Fibroblast of the conjunctiva (primary cell): ENCODE measurements around the gene TMEM184B.

Experiments
- DNase-seq: peaks from one replicate; pipeline ENCODE4 v3.0.0-alpha.2; 2010; ENCODE audit warnings: low read depth

The TMEM184B gene

DNA sequence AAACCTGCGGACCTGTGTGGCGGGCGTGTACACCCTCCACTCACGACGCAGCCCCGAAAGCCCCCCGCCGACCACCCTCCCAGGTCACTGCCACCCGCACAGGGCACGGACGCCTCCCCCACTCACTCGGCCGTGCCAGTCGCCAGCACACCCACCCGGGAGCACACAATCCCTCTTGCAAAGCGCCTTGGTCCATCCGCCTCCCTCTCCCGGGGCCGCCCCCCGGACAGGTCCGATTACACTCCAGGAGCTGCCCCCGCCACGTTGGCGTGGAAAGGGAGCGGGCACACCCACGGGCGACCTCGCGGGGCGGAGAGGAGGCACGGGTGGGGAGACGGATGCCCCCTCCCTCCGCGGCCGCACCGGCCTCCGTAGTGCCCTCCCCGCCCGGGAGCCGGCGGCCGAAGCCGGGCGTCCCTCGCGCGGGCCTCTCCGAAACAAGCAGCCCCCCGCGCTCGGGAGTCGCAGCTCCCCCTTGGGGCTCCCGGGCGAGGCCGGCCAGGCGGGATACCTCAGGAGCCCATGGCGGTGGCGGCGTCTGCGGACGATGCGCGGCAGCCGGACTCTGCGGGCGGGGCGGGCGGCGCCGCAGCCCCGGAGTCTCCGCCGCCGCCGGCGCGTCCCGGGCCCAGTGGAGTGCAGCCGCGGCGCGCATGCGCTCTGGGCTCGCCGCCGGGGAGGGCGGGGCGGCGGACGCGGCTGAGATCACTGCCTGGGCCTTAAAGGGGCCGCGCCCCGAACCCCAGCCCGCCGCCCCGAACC, at the start of gene TMEM184B:
Gene TMEM184B, minus strand, starts transcription at position 638 of the 762 bp plus-strand sequence. CDS start 25,049 bp downstream, outside the sequence.
- peak; percentile 41 for DNase-seq

DNA sequence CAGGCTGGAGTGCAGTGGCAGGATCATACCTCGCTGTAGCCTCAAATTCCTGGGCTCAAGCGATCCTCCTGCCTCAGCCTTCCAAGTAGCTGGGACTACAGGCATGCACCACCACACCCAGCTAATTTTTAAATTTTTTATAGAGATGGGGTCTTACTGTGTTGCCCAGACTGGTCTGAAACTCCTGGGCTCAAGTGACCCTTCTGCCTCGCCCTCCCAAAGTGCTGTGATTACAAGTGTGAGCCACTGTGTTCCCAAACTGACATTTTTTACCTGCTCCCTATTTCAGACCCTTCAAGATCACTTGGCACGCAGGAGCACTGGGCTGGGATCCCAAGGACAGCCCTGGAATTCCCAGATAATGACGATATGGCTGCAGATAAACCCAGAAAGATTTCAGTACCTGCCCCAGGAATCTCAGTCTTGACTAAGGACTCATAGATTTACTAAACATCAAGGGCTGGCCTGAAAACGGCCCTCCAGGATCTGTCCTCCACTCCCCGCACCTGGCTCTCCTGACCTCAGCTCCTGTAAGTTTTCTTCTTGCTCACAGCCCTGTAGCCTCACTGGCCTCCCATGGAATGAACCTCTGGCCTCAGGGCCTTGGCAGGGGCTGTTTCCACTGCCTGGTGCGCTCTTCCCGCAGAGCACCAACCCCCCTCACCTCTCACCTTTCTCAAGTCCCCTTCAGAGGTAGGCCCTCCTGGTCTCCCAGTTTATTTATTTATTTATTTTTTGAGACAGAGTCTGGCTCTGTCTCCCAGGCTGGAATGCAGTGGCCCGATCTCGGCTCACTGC, 48.0 kb upstream of the TMEM184B start:
- no peak for DNase-seq

DNA sequence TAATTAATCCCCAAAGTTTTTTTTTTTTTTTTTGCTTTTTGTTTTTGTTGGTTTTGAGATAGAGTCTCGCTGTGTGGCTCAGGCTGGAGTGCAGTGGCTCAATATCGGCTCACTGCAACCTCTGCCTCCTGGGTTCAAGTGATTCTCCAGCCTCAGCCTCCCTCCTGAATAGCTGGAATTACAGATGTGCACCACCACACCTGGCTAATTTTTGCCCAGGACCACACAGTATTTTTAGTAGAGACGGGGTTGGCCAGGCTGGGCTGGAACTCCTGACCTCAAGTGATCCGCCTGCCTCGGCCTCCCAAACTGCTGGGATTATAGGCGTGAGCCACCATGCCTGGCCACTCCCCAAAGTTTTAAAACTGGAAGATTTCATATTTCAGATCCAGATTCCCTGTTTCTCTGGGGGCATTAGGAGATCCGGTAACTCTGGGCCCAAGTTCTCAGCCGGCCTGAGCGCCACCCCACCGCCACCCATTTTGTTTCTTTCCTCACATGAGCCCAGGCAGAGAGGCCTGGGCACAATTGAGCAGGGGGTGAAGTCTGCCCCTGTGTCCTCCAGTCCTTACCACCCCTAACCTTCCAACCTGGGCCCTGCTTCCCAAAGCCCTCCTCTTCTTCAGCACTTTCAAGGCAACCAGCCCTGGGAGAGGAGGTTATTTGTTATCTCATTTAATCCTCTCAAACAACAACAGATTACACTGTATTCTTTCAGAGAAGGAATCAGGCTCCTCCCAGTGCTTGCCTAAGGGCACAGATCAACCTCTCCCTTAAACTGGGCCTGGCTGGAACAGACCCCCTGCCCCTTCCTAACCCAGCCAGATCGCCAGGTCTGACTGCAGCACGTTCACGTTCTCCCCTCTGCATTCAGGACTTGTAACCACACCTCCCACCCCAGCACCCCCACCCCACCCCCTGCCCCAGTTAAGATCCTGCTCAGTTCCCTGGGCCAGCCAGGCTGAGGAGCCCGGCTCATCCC, 46.3 kb upstream of the TMEM184B start:
- DNase-seq, result no peak

DNA sequence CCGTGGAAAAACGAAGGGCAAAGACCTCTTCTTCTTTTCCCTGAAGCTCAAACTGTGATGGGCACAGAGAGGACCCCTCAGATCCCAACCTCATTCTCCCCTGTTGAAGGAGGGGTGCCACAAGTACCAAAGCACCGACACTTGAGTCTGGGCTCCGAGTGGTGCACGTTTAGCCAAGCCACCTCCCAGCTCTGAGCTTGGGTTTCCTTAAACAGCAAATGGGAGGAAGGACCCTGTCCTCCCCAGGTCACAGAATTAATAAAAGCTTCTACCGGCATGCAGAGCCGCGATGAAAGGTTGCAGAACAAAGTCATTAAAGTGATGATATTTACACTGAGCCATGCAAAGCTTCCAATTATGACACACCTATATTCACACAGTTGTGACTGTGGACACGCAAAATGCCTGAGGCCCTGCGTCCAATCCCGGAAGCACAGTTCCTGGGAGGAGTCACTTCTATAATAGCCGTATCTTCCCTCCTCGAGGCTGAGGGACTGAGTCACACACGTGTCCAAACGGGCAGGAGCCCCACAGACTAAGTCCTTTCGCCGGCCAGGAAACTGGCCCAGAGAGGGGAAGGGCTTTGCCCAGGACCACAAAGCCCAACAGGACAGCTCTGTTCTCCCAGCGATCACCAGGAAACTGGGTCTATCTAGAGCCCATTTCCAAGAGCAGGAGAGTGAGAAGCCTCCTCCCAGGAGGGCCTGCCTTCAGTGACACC, 45.3 kb upstream of the TMEM184B start:
- DNase-seq, result peak; percentile 60

DNA sequence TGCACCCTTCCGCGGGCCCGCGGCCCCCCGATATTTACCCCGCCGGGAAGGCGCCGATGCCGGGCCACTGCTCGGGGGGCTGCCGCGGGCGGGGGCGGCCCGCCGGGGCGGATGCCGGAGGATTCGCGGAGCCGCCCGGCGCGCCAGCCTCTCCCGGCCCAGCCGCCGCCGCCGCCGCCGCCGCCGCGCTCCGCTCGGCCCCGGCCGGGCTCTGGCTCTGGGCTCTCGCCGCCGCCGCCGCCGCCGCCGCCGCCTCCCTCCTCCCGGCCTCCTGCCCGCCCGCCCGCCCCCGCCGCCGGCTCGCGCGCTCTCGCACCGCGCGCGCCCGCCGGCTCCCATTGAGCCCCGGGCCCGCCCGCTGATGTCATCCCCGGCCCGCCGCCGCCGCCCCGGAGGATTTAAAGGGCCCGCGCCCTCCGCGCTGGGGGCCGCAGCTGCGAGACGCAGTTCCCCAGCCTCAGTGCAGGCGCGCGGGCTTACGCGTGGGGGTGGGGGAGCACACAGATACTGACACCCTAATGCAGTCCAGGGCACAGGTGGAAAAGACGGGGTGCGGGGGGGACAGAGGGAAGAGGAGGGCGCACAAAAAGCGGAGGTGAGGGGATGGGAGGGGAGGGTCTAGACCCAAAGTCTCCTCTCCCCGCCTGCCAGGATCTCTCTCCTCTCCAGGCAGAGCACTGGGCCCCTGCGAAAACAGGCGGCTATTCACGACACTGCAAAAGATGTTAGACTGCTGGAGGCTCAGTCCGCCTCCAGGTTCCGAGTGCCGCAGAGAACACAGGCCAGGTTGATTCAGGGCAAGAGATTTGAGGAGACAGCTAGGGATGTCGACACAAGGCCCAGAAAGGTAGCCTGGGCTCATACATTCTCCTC, 44.5 kb upstream of the TMEM184B start, which contains the start of gene CSNK1E:
Gene CSNK1E, minus strand, starts transcription at position 312 of the 873 bp plus-strand sequence. CDS start 3,276 bp downstream, outside the sequence.
- no peak for DNase-seq

DNA sequence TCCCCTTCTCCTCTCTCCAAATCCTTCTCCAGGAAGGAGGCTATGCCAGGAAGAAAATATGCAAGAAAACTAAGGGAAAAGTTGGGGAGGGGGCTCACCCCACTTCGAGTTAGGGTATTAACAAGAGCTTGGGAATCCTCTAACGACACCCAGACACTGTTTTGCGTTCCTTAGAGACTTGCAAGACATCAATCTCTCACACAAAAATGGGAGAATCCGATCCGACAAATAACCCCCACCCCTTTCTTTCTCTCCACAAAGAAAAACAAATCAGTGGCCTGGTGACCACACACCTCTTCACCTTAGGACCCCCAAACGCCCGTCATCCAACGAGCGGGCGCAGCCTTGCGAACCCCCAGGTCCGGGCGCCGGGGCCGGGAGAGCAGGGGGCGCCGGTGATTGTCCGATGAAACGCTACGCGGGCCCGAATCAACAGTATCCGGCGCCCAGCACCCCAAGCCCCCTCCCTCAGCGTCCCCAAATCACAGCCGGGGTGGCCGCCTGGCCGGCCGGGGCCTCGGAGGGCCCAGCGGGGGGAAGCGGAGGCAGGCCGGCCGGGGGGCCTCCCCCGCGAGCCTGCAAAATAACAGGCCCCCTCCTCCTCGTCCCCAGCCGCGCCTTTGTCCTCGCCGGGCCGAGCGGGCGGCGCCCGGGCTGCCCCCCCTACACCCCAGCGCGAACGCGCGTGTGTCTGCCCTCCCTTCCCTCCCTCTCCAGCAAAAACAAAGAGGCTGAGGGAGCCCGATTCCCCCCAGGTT, 43.7 kb upstream of the TMEM184B start:
- no peak for DNase-seq

DNA sequence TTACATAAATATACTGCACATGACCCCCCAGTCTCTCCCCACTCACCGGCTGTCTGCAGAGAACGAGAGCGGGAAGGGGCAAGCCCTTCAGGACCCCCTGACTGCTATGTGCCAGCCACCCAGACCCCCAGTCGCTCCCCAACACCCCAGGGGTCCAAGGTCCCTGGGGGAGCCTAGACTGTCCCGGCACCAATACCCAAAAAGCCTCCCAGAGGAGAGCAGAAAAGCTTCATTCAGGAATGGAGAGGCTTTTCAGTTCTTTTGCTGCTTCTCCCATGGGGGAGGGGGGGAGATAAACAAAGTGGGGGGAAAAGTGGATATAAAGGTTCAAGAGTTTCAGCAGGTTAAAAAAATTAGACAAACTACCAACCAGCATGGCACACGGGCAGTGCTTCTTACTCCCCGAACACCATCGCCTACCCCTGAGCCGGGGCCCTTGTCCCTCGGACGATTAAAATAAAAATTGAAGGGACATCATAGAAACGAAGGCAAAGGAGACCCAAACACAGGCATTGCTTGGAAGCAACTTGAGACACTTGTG, 43.1 kb upstream of the TMEM184B start:
- DNase-seq, result no peak

DNA sequence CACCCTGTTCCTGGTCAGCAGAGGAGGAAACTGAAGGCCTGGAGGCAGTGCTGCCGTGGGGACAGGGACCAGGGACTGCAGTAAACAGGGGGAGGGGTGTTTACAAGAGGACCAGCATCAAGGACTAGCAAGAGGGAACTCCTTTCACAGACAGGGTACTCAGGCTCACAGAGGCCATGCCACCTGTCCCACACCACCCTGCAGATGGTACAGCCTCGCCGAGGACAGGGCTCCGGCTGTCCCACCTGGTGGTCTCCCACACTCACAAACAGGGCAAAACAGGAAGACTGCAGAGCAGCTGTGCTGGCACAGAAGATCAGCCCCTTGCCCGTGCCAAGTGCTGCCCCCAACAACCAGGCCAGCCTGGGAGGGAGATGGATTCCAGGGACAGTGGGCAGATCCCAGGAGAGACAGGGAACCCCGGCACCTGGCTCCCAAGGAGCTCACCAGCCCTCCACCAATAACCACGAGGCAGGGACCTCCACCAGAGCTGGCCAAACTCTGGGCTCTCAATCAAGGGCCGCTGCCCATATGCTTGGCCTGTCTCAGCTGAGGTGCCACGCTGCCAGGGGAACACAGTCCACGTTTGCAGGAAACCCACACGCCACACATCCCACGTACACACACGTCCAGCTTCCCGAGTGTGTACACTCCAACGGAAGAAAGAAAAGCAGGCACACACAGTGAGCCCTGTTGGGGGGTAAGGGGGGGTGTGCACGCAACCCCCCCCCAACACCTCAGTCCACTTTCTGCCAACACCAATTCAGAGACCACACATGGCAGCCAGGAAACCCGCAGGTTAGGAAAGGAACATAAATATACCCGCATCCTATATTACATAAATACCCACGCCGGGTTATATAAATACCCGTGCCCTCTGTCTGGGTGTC, 42.4 kb upstream of the TMEM184B start:
- DNase-seq, result no peak

DNA sequence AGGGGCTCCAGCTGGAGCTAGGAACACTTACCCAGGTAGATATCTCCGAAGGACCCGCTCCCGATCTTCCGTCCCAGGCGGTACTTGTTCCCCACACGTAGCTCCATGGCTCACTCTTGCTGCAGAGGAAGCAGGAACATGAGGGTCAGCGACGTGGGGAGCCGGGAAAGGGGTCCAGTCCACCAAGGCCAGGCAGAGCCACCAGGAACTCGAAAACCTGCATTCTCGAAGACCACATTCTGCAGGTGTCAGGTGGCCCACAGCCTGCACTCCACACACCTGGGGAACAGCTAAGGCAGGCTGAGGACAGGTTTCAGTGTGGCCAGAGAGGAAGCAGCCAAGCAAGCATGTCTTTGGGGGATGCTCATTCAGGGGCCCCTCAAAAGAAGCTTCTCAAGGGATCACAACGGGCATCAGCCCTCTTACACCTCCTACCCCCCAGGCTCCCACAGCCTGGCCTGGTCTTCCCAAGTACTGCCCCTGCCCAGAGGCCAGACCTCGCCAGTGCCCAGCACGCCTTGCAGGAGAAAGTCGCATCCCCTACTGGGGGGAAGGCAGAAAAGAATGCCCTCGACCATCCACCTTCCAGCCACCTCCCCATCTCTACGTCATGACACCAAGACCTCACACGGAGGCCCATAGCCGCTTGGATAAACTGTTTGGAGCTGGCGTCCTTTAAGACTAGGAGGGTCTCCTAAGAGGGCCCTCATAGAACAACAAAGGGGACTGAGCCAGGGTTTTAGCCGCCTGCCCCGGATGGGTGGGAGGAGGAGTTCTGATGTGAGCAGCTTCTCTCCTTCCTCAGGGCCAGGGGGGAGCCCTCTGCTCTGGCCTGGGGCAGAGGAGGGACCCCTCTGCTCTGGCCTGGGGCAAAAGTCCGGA, 41.5 kb upstream of the TMEM184B start:
- no peak for DNase-seq

DNA sequence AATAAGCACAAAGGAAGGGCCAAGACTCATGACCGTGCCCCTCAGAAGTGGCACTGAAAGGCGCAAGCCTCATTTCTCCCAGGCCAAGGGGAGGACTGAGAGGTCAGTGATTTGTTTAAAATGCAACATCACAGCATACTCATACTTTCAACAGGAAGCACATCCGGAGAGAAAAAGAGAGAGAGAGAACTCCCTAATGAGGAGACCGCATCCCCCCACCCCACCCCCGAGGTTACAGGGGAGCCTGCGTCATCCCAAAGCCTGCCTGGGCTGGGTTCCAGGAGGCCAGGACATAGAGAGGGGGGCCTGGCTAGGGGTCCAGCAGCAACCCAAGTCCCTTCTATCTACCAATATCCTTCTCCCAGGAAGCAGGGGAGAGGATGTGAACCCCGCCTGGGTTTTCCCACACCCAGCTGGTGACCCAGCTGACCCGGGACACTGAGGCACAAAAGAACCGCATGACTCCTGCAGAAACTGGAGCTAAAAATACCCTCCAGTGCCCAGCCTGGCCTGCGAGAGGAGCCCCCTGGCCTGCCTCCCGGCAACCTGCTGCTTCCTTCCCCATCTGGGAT, 40.7 kb upstream of the TMEM184B start:
- DNase-seq, result peak; percentile 71

DNA sequence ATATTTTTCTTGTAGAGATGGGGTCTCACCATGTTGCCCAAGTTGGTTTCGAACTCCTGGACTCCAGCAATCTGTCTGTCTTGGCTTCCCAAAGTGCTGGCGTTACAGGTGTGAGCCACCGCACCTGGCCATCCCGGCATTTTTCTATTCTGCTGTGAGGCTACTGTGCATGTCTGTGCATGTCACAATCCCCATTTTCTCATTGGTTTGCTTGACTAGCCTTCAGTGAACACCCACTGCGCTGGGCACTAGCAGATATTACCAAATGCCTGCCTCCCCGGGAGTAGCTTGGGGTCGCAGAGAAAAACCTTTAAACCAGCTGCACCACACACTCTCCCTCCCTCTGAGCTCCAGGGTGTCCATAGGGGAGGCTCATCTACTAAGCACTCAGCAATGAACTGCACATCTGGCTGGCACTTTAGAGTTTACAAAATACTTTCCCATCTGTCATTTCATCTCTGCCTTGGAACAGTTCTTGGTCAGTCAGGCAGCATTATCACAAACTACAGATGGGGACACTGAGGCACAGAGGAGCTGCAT, 39.5 kb upstream of the TMEM184B start:
- no peak for DNase-seq

DNA sequence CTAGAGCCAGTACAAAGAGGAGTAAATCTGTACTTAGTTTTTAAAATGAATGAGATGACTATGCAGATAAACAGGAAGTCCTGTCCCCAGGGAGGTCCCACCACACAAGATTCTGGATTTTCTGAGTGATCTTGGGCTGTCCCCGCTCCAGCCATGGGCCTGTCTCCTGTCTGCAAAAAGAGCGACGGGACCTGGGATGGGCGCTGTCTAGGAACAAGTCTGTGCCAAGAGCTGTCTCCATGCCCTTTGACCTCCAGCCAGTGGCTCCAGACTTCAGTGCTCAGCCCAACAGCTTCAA, 38.5 kb upstream of the TMEM184B start:
- no peak for DNase-seq

DNA sequence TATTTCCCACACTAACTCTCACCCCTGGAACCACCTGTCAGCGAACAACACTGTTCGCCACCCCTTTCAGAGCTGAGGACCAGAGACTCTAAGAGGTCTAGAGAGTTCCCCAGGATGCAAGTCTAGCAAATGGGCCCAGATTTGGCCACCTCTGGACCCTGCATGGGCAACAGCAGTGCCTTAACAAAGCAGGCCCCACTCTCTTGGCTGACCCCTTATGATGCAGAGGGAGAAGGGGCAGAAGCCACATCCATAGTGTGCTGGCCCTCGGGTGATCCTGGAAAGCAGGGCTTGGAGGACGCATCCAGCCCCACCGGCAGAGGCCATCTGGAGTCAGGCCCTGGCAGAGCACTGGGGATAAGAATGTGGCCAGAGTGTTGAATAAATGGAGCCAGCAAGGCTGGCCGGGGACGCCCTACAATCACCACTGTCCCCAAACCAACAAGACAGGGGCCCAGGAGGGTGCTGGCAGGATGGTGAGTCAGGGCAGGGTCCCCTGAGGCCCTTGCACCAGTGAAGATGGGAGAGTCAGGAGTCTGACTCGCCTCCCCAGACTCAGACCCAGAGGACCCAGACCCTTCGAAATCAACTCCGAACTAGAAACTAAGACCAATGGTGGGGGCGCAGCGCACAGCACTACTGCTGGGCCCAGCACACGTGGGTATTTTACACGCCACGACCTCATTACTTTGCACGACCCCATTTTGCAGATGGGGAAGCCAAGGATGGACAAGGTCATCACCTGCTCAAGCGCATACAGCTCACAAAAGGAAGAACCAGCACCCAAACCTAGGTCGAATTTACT, 37.9 kb upstream of the TMEM184B start:
- no peak for DNase-seq

DNA sequence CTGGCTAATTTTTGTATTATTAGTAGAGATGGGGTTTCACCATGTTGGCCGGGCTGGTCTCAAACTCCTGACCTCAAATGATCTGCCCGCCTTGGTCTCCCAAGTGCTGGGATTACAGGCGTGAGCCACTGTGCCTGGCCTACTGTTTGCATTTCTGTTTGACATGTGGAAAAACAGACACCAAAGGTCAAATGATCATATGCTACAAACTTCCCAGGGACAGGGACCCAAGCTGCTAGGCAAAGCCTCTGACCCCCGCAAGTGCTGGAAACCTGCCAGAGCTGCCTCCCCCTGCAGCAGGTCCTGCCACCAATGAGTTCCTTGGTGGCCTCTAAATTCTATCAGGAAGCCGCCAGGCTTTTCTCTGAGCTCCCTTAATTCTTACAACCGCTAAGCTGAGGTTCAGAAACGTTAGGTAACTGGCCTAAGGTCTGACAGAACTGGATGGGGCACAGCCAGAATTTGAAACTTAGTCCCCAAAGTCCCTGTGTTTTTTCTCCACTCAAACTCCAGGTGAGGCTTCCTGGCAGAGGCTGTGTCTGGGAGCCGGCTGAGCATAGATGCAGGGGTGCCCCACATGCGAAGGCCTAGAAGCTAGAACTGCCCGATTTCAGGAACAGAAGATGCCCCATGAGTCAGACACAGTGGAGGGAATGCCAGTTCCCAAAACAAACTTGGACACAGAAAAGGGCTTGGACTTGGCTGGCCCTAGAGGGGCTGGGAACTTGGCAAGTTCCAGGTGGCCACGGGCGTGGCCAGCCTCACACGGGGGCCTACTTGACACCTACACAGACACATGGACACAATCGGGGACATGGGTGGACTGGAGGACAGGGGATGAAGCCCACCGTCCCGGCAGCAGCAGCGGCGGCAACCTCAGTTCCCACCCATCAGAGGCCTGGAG, 37.1 kb upstream of the TMEM184B start:
- DNase-seq, result no peak
